Thyroid gland (tissue), 4 donors: ENCODE measurements around the gene OR2Y1. TPM values are rescaled to one million over a fixed set of nuclear protein-coding genes. Genes with fewer than 3 reads are reported as not detected.
"Not testable (repeated sequence)": the region's sequence is repeated elsewhere in the genome, so short reads cannot be mapped to it uniquely, and the experiment has no call there.

ENCODE experiments used
- DNase-seq, 2 donors: peaks; one replicate each; pipeline ENCODE4 v3.0.0-alpha.2; 2019
- H3K27ac ChIP-seq, 3 donors: fragments of 200-600 bp; sonication (generic); 1 replicate in 2 of 3; 2 replicates in 1 of 3; pipeline ENCODE4 v1.5.1; 2016 to 2019; ENCODE audit warnings: mild to moderate bottlenecking in 1 of 3, moderate library complexity in 1 of 3
- H3K27me3 ChIP-seq: fragments of 200-600 bp; sonication (generic); one replicate; pipeline ENCODE4 v1.5.1; 2019
- H3K36me3 ChIP-seq, 2 donors: fragments of 200-600 bp; sonication (generic); one replicate each; pipeline ENCODE4 v1.5.1; 2016 to 2019
- H3K4me1 ChIP-seq, 2 donors: fragments of 200-600 bp; sonication (generic); one replicate each; pipeline ENCODE4 v1.5.1; 2017 to 2019
- H3K4me3 ChIP-seq, 3 donors: fragments of 200-600 bp; sonication (generic); replicated peaks in 1 of 3; 1 replicate in 2 of 3; 2 replicates in 1 of 3; pipeline ENCODE4 v1.5.1; 2016; ENCODE audit warnings: mild to moderate bottlenecking in 1 of 3
- H3K9me3 ChIP-seq: fragments of 200-600 bp; sonication (generic); one replicate; pipeline ENCODE4 v1.5.1; 2017
- POLR2A ChIP-seq, 2 donors: fragments of 450-650 bp; IDR thresholded peaks; one replicate each; pipeline ENCODE4 v1.6.1; 2017; ENCODE audit warnings: antibody characterized with exemption in 2 of 2, mild to moderate bottlenecking in 2 of 2, moderate library complexity in 1 of 2
- WGBS, 2 donors: methylation state at CpG; one replicate each; pipeline ENCODE4 v1.1.5; 2017; 5-methylcytosine and 5-hydroxymethylcytosine counted together
- intact Hi-C: fragments of 100-400 bp; cut with DNase I; formaldehyde crosslinking; loops from one replicate; pipeline ENCODE4 v1.15.1; 2023
- total RNA-seq, 4 donors: library from RNA; depleted of rRNA; stranded (reverse); fragments of >200 nt; gene quantifications; one replicate each; pipeline ENCODE4 v1.2.3, GENCODE V29; 2016
- TF ChIP-seq, protein P1 (sequence below), 6 experiments: fragments of 200-600 bp in 3 of 6; fragments of 450-650 bp in 3 of 6; sonication (generic) in 3 of 6; IDR thresholded peaks; one replicate each; pipeline ENCODE4 v1.5.1; 2016 to 2019; ENCODE audit warnings: antibody characterized with exemption in 6 of 6, mild to moderate bottlenecking in 2 of 6, inconsistent platforms in 1 of 6, moderate library complexity in 1 of 6

Gene OR2Y1
- total RNA-seq, result not detected

- no peak within 1 kb of the TSS for H3K27ac ChIP-seq
- WGBS, 2 donors, result 86 to 91% methylated on average over 2 of the region's 2 CpGs
- intact Hi-C loops, result no loop called here
- DNase-seq, result no peak
- H3K36me3 ChIP-seq, result no peaks in the 10 kb centered on the region
- H3K27me3 ChIP-seq, result no peaks in the 10 kb centered on the region
- H3K9me3 ChIP-seq, result no peaks in the 10 kb centered on the region
- no peaks in the 10 kb centered on the region for H3K4me1 ChIP-seq
- TF ChIP-seq, protein P1, sequence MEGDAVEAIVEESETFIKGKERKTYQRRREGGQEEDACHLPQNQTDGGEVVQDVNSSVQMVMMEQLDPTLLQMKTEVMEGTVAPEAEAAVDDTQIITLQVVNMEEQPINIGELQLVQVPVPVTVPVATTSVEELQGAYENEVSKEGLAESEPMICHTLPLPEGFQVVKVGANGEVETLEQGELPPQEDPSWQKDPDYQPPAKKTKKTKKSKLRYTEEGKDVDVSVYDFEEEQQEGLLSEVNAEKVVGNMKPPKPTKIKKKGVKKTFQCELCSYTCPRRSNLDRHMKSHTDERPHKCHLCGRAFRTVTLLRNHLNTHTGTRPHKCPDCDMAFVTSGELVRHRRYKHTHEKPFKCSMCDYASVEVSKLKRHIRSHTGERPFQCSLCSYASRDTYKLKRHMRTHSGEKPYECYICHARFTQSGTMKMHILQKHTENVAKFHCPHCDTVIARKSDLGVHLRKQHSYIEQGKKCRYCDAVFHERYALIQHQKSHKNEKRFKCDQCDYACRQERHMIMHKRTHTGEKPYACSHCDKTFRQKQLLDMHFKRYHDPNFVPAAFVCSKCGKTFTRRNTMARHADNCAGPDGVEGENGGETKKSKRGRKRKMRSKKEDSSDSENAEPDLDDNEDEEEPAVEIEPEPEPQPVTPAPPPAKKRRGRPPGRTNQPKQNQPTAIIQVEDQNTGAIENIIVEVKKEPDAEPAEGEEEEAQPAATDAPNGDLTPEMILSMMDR (IDR thresholded peaks at IDR 0.05), result no peak
- TF ChIP-seq POLR2A (IDR thresholded peaks at IDR 0.05), result no peak
- H3K4me3 ChIP-seq, result no peak within 1 kb of the TSS
These were observed at the start of gene OR2Y1 for GRCh38 chr5:180739958-180740357. Gene OR2Y1 (minus strand): TSS chr5:180740058. CDS start chr5:180740058, 0 bp downstream.

DNA sequence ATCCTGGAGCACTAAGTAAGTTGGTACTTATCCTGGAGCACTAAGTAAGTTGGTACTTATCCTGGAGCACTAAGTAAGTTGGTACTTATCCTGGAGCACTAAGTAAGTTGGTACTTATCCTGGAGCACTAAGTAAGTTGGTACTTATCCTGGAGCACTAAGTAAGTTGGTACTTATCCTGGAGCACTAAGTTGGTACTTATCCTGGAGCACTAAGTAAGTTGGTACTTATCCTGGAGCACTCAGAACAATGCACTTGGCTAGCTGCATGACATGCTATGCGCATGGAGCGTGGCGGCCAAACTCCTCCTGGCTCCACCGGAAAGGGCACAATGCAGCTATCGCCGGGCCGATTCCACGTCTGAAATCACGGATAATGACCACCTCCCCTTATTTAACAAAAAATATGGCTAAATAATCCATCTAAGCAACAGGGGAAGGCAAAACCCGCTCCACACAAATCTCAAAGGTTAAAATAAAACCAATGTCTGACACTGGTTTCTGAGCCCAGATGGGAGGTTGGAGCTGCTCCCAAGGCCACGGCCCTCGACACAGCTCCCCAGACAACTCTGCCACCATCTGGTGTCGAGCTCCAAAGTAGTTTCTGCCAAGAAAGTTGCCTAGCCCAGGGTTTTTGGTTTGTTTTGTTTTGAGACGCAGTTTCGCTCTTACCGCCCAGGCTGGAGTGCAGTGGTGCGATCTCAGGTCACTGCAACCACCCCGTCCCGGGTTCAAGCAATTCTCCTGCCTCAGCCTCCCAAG is 49.0 kb upstream of the OR2Y1 start:
- H3K9me3 ChIP-seq, DNase-seq, H3K27me3 ChIP-seq, H3K4me3 ChIP-seq, H3K27ac ChIP-seq: not testable (repeated sequence)
- 94 to 95% methylated on average over 19 of the region's 19 CpGs for whole genome bisulfite sequencing, 2 donors
- intact Hi-C loops, result loop anchor here (10.0 kb wide), 1 partner anchor 46 kb away; no protein-coding TSS in a partner anchor
- H3K4me1 ChIP-seq, result peaks cover 17 to 33% of the 10 kb centered on the region in 2 donors
- peaks cover 33 to 37% of the 10 kb centered on the region in 2 donors for H3K36me3 ChIP-seq

- peaks cover 33 to 37% of the 10 kb centered on the region in 2 donors for H3K36me3 ChIP-seq
- 75 to 86% methylated on average over 16 to 20 of the region's 20 CpGs for WGBS, 2 donors
These were observed 48.0 kb upstream of the OR2Y1 start for GRCh38 chr5:180787711-180788431.

DNA sequence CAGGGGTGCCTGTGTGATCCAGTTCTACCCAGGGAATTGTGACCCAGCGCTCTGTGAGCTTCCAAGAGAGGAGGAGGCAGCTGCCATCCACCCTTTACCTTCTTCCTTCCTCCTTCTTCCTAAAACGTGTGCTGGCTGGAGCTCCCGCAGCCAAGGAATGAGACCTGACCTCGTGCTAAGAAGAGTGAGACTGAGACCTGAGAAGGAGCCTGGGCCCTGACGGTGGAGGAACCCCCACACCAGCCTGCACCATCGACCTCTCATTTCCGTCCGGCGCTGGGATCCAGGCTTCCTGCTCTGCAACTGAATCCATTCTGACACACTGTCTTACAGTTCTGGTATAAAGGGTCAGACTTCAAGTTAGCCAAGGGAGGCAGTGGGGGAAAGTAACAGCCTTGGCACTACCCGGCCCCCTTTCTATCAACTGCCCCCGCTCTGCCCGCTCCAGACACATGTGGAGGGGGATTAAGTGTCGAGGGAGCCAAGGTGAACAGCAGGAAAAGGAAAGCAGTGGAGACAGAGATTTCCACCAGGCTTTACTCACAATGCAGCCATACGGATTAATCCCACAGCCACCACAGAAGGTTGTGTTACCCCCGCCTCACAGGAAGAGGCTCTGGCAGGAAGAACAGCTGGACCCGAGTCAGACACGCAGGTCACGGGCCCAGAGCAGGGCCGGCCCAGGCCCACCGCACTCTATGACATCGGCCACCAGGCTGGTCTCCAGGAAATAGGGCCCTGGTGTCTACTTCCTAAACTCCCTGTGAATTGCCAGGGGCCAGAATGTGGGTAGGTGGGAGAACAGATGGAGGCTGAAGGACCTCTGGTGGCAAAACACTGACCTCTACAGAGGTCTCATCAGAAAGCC is 46.9 kb upstream of the OR2Y1 start:
- TF ChIP-seq POLR2A (IDR thresholded peaks at IDR 0.05), result no peak
- TF ChIP-seq, protein P1 (IDR thresholded peaks at IDR 0.05), result no peak
- H3K36me3 ChIP-seq, result peaks cover 25 to 28% of the 10 kb centered on the region in 2 donors
- peaks cover 17 to 33% of the 10 kb centered on the region in 2 donors for H3K4me1 ChIP-seq
- H3K9me3 ChIP-seq, result no peaks in the 10 kb centered on the region
- intact Hi-C loops, result loop anchor here (10.0 kb wide), 1 partner anchor 48 kb away; no protein-coding TSS in a partner anchor
- peak overlapping the region; percentile 75 to 83 (median 79) for H3K27ac ChIP-seq
- 62 to 68% methylated on average over 21 of the region's 21 CpGs for WGBS, 2 donors
- no peak for DNase-seq
- H3K4me3 ChIP-seq, result no peak overlapping the region
- no peaks in the 10 kb centered on the region for H3K27me3 ChIP-seq

More at GRCh38 chr5:180787711-180788431, 48.0 kb upstream of the OR2Y1 start:
- intact Hi-C loops, result loop anchor here (10.0 kb wide), 1 partner anchor 47 kb away; no protein-coding TSS in a partner anchor
- no peak for TF ChIP-seq POLR2A (IDR thresholded peaks at IDR 0.05)
- TF ChIP-seq, protein P1 (IDR thresholded peaks at IDR 0.05), result no peak
- no peak overlapping the region for H3K4me3 ChIP-seq
- no peaks in the 10 kb centered on the region for H3K27me3 ChIP-seq
- no peak for DNase-seq
- peaks cover 17 to 33% of the 10 kb centered on the region in 2 donors for H3K4me1 ChIP-seq
- H3K27ac ChIP-seq, result peak overlapping the region in 1 of 3 donors; percentile 40
- H3K9me3 ChIP-seq, result no peaks in the 10 kb centered on the region

DNA sequence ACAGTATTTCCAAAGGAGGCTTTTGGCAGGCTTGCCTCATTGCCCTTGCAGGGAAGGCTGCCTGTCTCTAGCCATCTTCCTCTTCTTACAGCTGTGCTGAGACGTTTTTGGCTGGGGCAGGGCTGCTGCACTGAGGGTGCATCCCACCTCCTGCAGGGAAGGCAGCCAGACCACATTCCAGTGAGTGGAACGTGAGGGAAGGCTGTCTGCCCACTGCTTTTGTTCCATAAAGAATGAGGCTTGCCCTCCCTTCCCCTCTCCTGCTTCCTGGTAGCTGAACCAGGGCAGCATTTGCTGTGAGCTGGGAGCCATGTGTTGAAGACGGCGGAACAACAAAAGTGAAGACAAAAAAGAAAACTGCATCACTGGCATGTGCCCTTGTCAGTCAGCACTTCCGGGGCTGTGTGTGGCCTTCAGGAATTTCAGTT is 46.0 kb upstream of the OR2Y1 start:
- Histone ChIP-seq H3K36me3 (peaks cover 15 to 18% of the 10 kb centered on the region in 2 donors), H3K27me3 (no peaks in the 10 kb centered on the region), H3K9me3 (no peaks in the 10 kb centered on the region), H3K4me1 (peaks cover 17 to 33% of the 10 kb centered on the region in 2 donors), H3K27ac (peak overlapping the region; percentile 75 to 83 (median 79)), H3K4me3 (no peak overlapping the region)
- intact Hi-C loops, result loop anchor here (10.0 kb wide), 1 partner anchor 49 kb away; no protein-coding TSS in a partner anchor
- TF ChIP-seq, protein P1 (IDR thresholded peaks at IDR 0.05), result no peak
- TF ChIP-seq POLR2A (IDR thresholded peaks at IDR 0.05), result peak in 1 of 2 donors; percentile 14
- DNase-seq, result peak; percentile 77 to 83
- 5 to 13% methylated on average over 5 of the region's 5 CpGs for WGBS, 2 donors
